ENCODE data around the gene HOXD13.

The HOXD13 gene

GRCh38 chr2:176137252-176137580 lies 44.7 kb downstream of the HOXD13 start (continued):
- TF ChIP-seq GLIS1 (tag by site-specific recombination; IDR thresholded peaks at IDR 0.05), result peak; percentile 81
- TF ChIP-seq ZBTB48 (tag by site-specific recombination; IDR thresholded peaks at IDR 0.05), result 0 out of 2 replicates have a peak, but pooled peaks have one; percentile 6

GRCh38 chr2:176137906-176138305 lies 45.4 kb downstream of the HOXD13 start:
- Histone ChIP-seq H3K4me3 (ENCODE audit: low read depth, low read length) (no peak overlapping the region), H3K27ac (ENCODE audit: extremely low read depth, low read depth, low read length) (no peak overlapping the region), H3K36me3 (ENCODE audit: control insufficient read depth in 2 of 2, insufficient read depth in 1 of 2, low read length in 2 of 2) (no peaks in the 10 kb centered on the region), H3K9me3 (ENCODE audit: control insufficient read depth, insufficient read depth, low read depth, low read length) (no peaks in the 10 kb centered on the region), H3K4me1 (ENCODE audit: control insufficient read depth, insufficient read depth, low read length) (peaks cover 11% of the 10 kb centered on the region)
- ChIA-PET CTCF (interaction anchor here (0.6 to 7.5 kb wide), 6 partner anchors 10 to 514 kb away, joined by 3 to 104 read pairs (median 8); no protein-coding TSS in a partner anchor), POLR2A (no interaction called here)
- TF ChIP-seq ZNF280D (tag by site-specific recombination; IDR thresholded peaks at IDR 0.05), result no peak
- TF ChIP-seq ZNF558 (tag by site-specific recombination; IDR thresholded peaks at IDR 0.05), result peak; percentile 45; the same call in 1 of the 2 replicates
- TF ChIP-seq ZNF114 (tag by site-specific recombination; IDR thresholded peaks at IDR 0.05), result no peak
- no peak for TF ChIP-seq ZNF629 (tag by site-specific recombination; IDR thresholded peaks at IDR 0.05)
- TF ChIP-seq ZNF654 (tag by site-specific recombination; IDR thresholded peaks at IDR 0.05; ENCODE audit: low read depth), result no peak
- TF ChIP-seq GLIS1 (tag by site-specific recombination; IDR thresholded peaks at IDR 0.05), result no peak
- no peak for TF ChIP-seq ZNF701 (tag by site-specific recombination; IDR thresholded peaks at IDR 0.05)

GRCh38 chr2:176138526-176138922 lies 46.0 kb downstream of the HOXD13 start:
- TF ChIP-seq ZNF148 (tag by site-specific recombination; IDR thresholded peaks at IDR 0.05; ENCODE audit: borderline replicate concordance) (no peak), ZNF449 (tag by site-specific recombination; IDR thresholded peaks at IDR 0.05) (no peak), ZNF621 (tag by site-specific recombination; IDR thresholded peaks at IDR 0.05) (no peak)
- Histone ChIP-seq H3K36me3 (ENCODE audit: control insufficient read depth in 2 of 2, insufficient read depth in 1 of 2, low read length in 2 of 2) (no peaks in the 10 kb centered on the region), H3K4me3 (ENCODE audit: low read depth, low read length) (no peak overlapping the region), H3K4me1 (ENCODE audit: control insufficient read depth, insufficient read depth, low read length) (peaks cover 13% of the 10 kb centered on the region), H3K27ac (ENCODE audit: extremely low read depth, low read depth, low read length) (no peak overlapping the region), H3K9me3 (ENCODE audit: control insufficient read depth, insufficient read depth, low read depth, low read length) (no peaks in the 10 kb centered on the region)
- ChIA-PET CTCF (interaction anchor here (0.6 to 7.5 kb wide), 5 partner anchors 317 to 513 kb away, joined by 4 to 104 read pairs (median 26); no protein-coding TSS in a partner anchor), POLR2A (interaction anchor here (1.3 kb wide), 1 partner anchor 317 kb away, joined by 3 read pairs; no protein-coding TSS in a partner anchor)
